Measurements from ENCODE around the gene MRPL58. TPM values are rescaled to one million over a fixed set of nuclear protein-coding genes. Genes with fewer than 3 reads are reported as not detected.

The MRPL58 gene
- total and polyA plus RNA-seq, 10 of the 15 experiments (the other 5 are each of a cell fraction or from before 2014, with no cell fraction given), result 23.0 to 64.3 (median 51.9) TPM

Small RNAs within 50 kb of the gene (small RNA-seq; reads per million reads assigned to genes)
- gene AC111186.1, result not detected
- gene RN7SL573P, result not detected
- gene RNU6-362P, result not detected

Other genes starting within 250 kb of the MRPL58 start
Only the 7 nearest of the 19 such genes appear.
- gene OTOP2, start 88.4 kb upstream of the MRPL58 start, total RNA-seq (2014; rRNA removed), result not detected in 2 replicates
- not detected in 2 replicates for gene OTOP2, start 88.4 kb upstream of the MRPL58 start, total RNA-seq (2014; rRNA removed; fragmentation: Illumina TruSeq; extraction: Trizol)
- gene OTOP2, start 88.4 kb upstream of the MRPL58 start, total RNA-seq (2021), result not detected in 2 replicates
- not detected in 2 replicates for gene OTOP2, start 88.4 kb upstream of the MRPL58 start, polyA plus RNA-seq (2011; rRNA removed)
- not detected in 2 replicates for gene OTOP2, start 88.4 kb upstream of the MRPL58 start, polyA plus RNA-seq (2014; fragmentation: Illumina TruSeq; extraction: Trizol)
- gene OTOP2, start 88.4 kb upstream of the MRPL58 start, polyA plus RNA-seq (2014; fragmentation: Nextera tagmentation; extraction: Ambion mirVana), result not detected
- not detected in 2 replicates for gene OTOP2, start 88.4 kb upstream of the MRPL58 start, polyA plus RNA-seq (2014; rRNA removed)
- not detected for gene OTOP2, start 88.4 kb upstream of the MRPL58 start, polyA plus RNA-seq (2016; fragmentation: Nextera tagmentation; extraction: Ambion mirVana)
- not detected in 2 replicates for gene OTOP3, start 76.8 kb upstream of the MRPL58 start, total RNA-seq (2014; rRNA removed)
- gene OTOP3, start 76.8 kb upstream of the MRPL58 start, total RNA-seq (2014; rRNA removed; fragmentation: Illumina TruSeq; extraction: Trizol), result not detected in 2 replicates
- gene OTOP3, start 76.8 kb upstream of the MRPL58 start, total RNA-seq (2021), result not detected in 2 replicates
- 0.03 TPM in 1 of 2 replicates, not detected in the other for gene OTOP3, start 76.8 kb upstream of the MRPL58 start, polyA plus RNA-seq (2011; rRNA removed)
- not detected in 2 replicates for gene OTOP3, start 76.8 kb upstream of the MRPL58 start, polyA plus RNA-seq (2014; fragmentation: Illumina TruSeq; extraction: Trizol)
- not detected for gene OTOP3, start 76.8 kb upstream of the MRPL58 start, polyA plus RNA-seq (2014; fragmentation: Nextera tagmentation; extraction: Ambion mirVana)
- gene OTOP3, start 76.8 kb upstream of the MRPL58 start, polyA plus RNA-seq (2014; rRNA removed), result 0.06 TPM in 1 of 2 replicates, not detected in the other
- not detected for gene OTOP3, start 76.8 kb upstream of the MRPL58 start, polyA plus RNA-seq (2016; fragmentation: Nextera tagmentation; extraction: Ambion mirVana)
- gene HID1, start 39.9 kb upstream of the MRPL58 start, total RNA-seq (2014; rRNA removed), result 0.40 and 0.54 TPM in 2 replicates
- 0.04 TPM in 1 of 2 replicates, not detected in the other for gene HID1, start 39.9 kb upstream of the MRPL58 start, total RNA-seq (2014; rRNA removed; fragmentation: Illumina TruSeq; extraction: Trizol)
- 0.37 and 0.77 TPM in 2 replicates for gene HID1, start 39.9 kb upstream of the MRPL58 start, total RNA-seq (2021)
- gene HID1, start 39.9 kb upstream of the MRPL58 start, polyA plus RNA-seq (2011; rRNA removed), result 0.14 and 0.69 TPM in 2 replicates
- 0.09 and 0.30 TPM in 2 replicates for gene HID1, start 39.9 kb upstream of the MRPL58 start, polyA plus RNA-seq (2014; fragmentation: Illumina TruSeq; extraction: Trizol)
- not detected for gene HID1, start 39.9 kb upstream of the MRPL58 start, polyA plus RNA-seq (2014; fragmentation: Nextera tagmentation; extraction: Ambion mirVana)
- 0.12 and 0.51 TPM in 2 replicates for gene HID1, start 39.9 kb upstream of the MRPL58 start, polyA plus RNA-seq (2014; rRNA removed)
- under 1 TPM; 0.24 to 0.63 TPM for gene HID1, start 39.9 kb upstream of the MRPL58 start, polyA plus RNA-seq (2016; fragmentation: Nextera tagmentation; extraction: Ambion mirVana)
- gene CDR2L, start 25.0 kb upstream of the MRPL58 start, total RNA-seq (2014; rRNA removed), result 0.05 TPM in 1 of 2 replicates, not detected in the other
- 0.04 TPM in 1 of 2 replicates, not detected in the other for gene CDR2L, start 25.0 kb upstream of the MRPL58 start, total RNA-seq (2014; rRNA removed; fragmentation: Illumina TruSeq; extraction: Trizol)
- 0.05 and 0.18 TPM in 2 replicates for gene CDR2L, start 25.0 kb upstream of the MRPL58 start, total RNA-seq (2021)
- gene CDR2L, start 25.0 kb upstream of the MRPL58 start, polyA plus RNA-seq (2011; rRNA removed), result 0.03 TPM in 1 of 2 replicates, not detected in the other
- not detected in 2 replicates for gene CDR2L, start 25.0 kb upstream of the MRPL58 start, polyA plus RNA-seq (2014; fragmentation: Illumina TruSeq; extraction: Trizol)
- not detected for gene CDR2L, start 25.0 kb upstream of the MRPL58 start, polyA plus RNA-seq (2014; fragmentation: Nextera tagmentation; extraction: Ambion mirVana)
- gene CDR2L, start 25.0 kb upstream of the MRPL58 start, polyA plus RNA-seq (2014; rRNA removed), result 0.03 TPM in 1 of 2 replicates, not detected in the other
- under 1 TPM in 1 of 2 experiments, not detected in 1; 0.04 TPM for gene CDR2L, start 25.0 kb upstream of the MRPL58 start, polyA plus RNA-seq (2016; fragmentation: Nextera tagmentation; extraction: Ambion mirVana)
- gene ATP5PD, start 34.3 kb downstream of the MRPL58 start, total RNA-seq (2014; rRNA removed), result 201 and 218 TPM in 2 replicates
- 303 and 307 TPM in 2 replicates for gene ATP5PD, start 34.3 kb downstream of the MRPL58 start, total RNA-seq (2014; rRNA removed; fragmentation: Illumina TruSeq; extraction: Trizol)
- 209 and 218 TPM in 2 replicates for gene ATP5PD, start 34.3 kb downstream of the MRPL58 start, total RNA-seq (2021)
- gene ATP5PD, start 34.3 kb downstream of the MRPL58 start, polyA plus RNA-seq (2011; rRNA removed), result 172 and 241 TPM in 2 replicates
- 338 and 519 TPM in 2 replicates for gene ATP5PD, start 34.3 kb downstream of the MRPL58 start, polyA plus RNA-seq (2014; fragmentation: Illumina TruSeq; extraction: Trizol)
- gene ATP5PD, start 34.3 kb downstream of the MRPL58 start, polyA plus RNA-seq (2014; fragmentation: Nextera tagmentation; extraction: Ambion mirVana), result 100 to 1,000 TPM; 710 to 772 TPM
- gene ATP5PD, start 34.3 kb downstream of the MRPL58 start, polyA plus RNA-seq (2014; rRNA removed), result 186 and 195 TPM in 2 replicates
- 100 to 1,000 TPM; 436 to 445 TPM for gene ATP5PD, start 34.3 kb downstream of the MRPL58 start, polyA plus RNA-seq (2016; fragmentation: Nextera tagmentation; extraction: Ambion mirVana)
- gene KCTD2, start 34.6 kb downstream of the MRPL58 start, total RNA-seq (2014; rRNA removed), result 13.6 and 14.2 TPM in 2 replicates
- gene KCTD2, start 34.6 kb downstream of the MRPL58 start, total RNA-seq (2014; rRNA removed; fragmentation: Illumina TruSeq; extraction: Trizol), result 11.9 and 13.3 TPM in 2 replicates
- 16.7 and 16.8 TPM in 2 replicates for gene KCTD2, start 34.6 kb downstream of the MRPL58 start, total RNA-seq (2021)
- gene KCTD2, start 34.6 kb downstream of the MRPL58 start, polyA plus RNA-seq (2011; rRNA removed), result 27.5 and 32.3 TPM in 2 replicates
- gene KCTD2, start 34.6 kb downstream of the MRPL58 start, polyA plus RNA-seq (2014; fragmentation: Illumina TruSeq; extraction: Trizol), result 17.3 and 20.0 TPM in 2 replicates
- gene KCTD2, start 34.6 kb downstream of the MRPL58 start, polyA plus RNA-seq (2014; fragmentation: Nextera tagmentation; extraction: Ambion mirVana), result 1 to 10 TPM; 1.5 to 2.2 TPM
- 15.6 and 16.1 TPM in 2 replicates for gene KCTD2, start 34.6 kb downstream of the MRPL58 start, polyA plus RNA-seq (2014; rRNA removed)
- 1 to 10 TPM; 1.5 to 4.5 TPM for gene KCTD2, start 34.6 kb downstream of the MRPL58 start, polyA plus RNA-seq (2016; fragmentation: Nextera tagmentation; extraction: Ambion mirVana)
- 0.76 and 1.2 TPM in 2 replicates for gene SLC16A5, start 75.3 kb downstream of the MRPL58 start, total RNA-seq (2014; rRNA removed)
- gene SLC16A5, start 75.3 kb downstream of the MRPL58 start, total RNA-seq (2014; rRNA removed; fragmentation: Illumina TruSeq; extraction: Trizol), result 0.88 and 0.94 TPM in 2 replicates
- 3.1 and 3.4 TPM in 2 replicates for gene SLC16A5, start 75.3 kb downstream of the MRPL58 start, total RNA-seq (2021)
- 0.17 and 0.30 TPM in 2 replicates for gene SLC16A5, start 75.3 kb downstream of the MRPL58 start, polyA plus RNA-seq (2011; rRNA removed)
- gene SLC16A5, start 75.3 kb downstream of the MRPL58 start, polyA plus RNA-seq (2014; fragmentation: Illumina TruSeq; extraction: Trizol), result 0.17 and 0.84 TPM in 2 replicates
- under 1 TPM; 0.03 to 0.16 TPM for gene SLC16A5, start 75.3 kb downstream of the MRPL58 start, polyA plus RNA-seq (2014; fragmentation: Nextera tagmentation; extraction: Ambion mirVana)
- gene SLC16A5, start 75.3 kb downstream of the MRPL58 start, polyA plus RNA-seq (2014; rRNA removed), result 2.4 and 3.0 TPM in 2 replicates
- gene SLC16A5, start 75.3 kb downstream of the MRPL58 start, polyA plus RNA-seq (2016; fragmentation: Nextera tagmentation; extraction: Ambion mirVana), result 1 to 10 TPM in 1 of 2 experiments, under 1 TPM in 1; 0.98 to 1.0 TPM

Measured in GM12878 (cell line).